Kidney glomerular epithelial cell (primary cell): Measurements from ENCODE around the gene RTKN2.
"Not testable (repeated sequence)": the region's sequence is repeated elsewhere in the genome, so short reads cannot be mapped to it uniquely, and the experiment has no call there.

Experiments used
- DNase-seq: peaks from one replicate; lab custom pipeline; 2025; lab: John Stamatoyannopoulos, UW

The RTKN2 gene

GRCh38 chr10:62259456-62259855 lies 9.2 kb downstream of the RTKN2 start:
- DNase-seq, result no peak

DNA sequence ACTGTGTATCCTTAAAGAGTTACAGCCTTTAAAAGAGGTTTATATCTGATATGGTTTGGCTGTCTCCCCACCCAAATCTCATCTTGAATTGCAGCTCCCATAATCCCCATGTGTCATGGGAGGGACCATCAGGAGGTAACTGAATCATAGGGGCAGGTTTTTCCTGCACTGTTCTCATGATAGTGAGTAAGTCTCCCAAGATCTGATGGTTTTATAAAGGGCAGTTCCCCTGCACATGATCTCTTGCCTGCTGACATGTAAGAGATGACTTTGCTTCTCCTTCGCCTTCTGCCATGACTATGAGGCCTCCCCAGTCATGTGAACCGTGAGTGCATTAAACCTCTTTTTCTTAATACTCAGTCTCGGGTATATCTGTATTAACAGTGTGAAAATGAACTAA lies 9.7 kb downstream of the RTKN2 start:
- DNase-seq, result no peak

- DNase-seq, result no peak
Observed at GRCh38 chr10:62253704-62254103, 14.9 kb downstream of the RTKN2 start.

DNA sequence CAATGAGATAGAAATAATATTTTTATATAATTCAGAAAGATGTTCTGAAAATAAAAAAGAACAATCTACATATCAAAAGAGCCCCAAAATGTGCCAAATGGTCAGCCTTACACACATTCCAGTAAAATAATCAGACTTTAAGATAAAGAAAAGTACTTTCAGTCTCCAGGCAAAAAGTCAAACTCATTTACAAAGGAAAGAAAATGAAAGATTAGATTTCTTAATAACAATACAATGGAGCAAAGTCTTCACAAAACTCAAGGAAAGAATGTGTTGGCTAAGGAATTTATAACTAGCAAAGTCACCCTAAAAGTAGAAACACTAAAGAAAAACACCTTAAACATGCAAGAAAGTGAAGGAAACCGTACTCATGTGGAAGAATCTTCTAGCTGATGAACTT lies 16.6 kb downstream of the RTKN2 start:
- DNase-seq, result no peak

DNA sequence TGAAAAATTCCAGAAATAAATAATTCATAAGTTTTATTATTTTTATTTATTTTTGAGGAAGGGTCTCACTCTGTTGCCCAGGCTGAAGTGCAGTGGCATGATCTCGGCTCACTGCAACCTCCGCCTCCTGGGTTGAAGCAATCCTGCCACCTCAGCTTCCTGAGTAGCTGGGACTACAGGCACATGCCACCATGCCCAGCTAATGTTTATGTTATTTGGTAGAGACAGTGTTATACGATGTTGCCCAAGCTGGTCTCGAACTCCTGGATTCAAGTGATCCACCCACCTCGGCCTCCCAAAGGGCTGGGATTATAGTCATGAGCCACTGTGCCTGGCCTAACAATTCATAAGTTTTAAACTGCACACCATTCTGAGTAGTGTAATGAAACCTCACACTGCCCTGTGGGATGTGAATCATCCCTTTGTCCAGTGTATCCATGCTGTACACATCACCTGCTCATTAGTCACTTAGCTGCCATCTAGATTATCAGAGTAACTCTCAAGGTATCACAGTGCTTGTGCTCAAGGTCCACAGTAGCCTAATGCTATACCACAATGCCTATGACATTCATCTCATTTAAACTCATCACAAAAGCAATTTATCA lies 17.9 kb downstream of the RTKN2 start:
- DNase-seq, result peak; percentile 81

- no peak for DNase-seq
Observed at GRCh38 chr10:62249957-62250356, 18.7 kb downstream of the RTKN2 start.

- DNase-seq, result peak; percentile 47
Observed at GRCh38 chr10:62248465-62248864, 20.2 kb downstream of the RTKN2 start.

DNA sequence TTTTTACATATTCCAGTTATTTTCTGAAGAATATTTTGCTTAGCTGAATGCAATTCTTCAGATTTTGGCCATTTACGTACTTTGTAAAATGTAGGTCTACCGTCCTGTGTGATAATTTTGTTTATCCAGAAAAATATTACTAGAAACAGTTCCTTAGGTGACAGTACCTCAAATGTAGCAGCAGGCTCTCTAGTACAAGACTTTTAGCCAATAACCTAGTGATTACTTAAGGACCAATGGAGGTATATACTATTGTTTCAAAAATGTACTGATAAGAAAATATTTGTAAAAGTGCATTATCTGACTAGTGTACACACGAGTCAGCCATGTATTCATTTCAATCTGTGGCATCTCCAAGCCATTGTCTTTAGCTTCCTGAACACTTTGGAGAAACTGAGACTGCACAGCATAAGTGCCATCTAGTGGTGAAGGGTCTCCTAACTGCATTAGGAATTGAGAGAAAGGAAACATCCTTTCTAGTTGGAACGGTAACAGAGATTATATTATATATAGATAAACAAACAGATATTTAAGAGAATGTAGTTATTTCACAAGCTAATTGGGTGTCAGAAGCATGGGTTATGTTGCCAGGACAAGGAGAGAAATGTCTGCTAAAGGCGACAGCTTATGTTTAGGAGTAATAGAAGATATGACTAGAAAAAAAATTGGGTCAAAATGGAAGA lies 23.7 kb downstream of the RTKN2 start:
- peak; percentile 83 for DNase-seq

DNA sequence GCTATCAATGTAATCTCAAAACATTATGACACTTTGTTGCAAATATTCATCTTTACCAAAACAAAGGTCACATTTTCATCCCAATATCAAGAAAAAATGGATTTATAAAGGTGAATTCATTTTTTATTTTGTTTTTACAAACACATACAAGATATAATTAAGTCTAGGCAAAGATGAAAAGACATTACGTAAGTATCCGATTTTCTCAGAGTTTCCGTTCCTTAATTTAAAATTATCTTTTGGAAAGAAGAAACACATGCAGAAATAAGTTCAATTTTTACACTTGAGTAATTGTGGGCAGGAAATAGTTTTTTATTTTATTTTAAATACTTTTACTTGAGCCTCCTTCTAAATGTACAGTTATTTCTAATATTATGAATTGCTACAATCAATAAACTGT lies 24.6 kb downstream of the RTKN2 start:
- no peak for DNase-seq

- no peak for DNase-seq
Observed at GRCh38 chr10:62243647-62243997, 25.0 kb downstream of the RTKN2 start.

DNA sequence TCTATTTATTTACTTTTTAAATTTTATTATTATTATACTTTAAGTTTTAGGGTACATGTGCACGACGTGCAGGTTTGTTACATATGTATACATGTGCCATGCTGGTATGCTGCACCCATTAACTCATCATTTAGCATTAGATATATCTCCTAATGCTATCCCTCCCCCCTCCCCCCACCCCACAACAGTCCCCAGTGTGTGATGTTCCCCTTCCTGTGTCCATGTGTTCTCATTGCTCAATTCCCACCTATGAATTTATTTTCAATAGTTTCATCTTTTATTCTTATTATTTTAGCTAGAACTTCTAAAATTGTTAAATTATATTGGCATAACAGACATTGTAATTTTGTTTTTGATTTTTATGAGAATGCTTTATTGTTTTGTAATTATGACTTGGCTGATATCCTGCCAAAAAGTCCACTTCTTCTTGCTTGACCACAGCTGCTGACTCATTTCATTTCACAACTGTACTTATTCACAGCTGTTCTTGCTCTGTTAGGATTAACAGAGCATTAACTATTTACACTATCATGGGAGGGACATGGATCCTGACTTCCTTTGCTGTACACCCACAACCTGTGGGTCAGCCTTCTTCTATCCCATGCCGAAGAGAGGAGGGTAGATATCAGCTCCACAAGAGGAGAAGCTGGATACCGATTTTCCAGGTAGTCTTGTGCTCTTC lies 25.5 kb downstream of the RTKN2 start:
- DNase-seq, result peak; percentile 90

DNA sequence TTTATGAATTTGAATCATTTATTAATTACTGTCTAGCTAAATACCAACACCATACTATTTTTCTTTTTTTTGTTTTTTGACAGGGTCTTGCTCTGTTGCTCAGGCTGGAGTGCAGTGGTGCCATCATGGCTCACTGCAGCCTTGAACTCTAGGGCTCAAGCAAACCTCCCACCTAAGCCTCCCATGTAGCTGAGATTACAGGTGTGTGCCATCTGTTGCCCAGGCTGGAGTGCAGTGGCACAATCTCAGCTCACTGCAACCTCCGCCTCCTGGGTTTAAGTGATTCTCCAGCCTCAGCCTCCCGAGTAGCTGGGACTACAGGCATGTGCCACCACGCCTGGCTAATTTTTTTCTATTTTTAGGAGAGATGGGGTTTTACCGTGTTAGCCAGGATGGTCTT lies 27.1 kb downstream of the RTKN2 start:
- DNase-seq, result not testable (repeated sequence)

- DNase-seq, result no peak
Observed at GRCh38 chr10:62239994-62240393, 28.6 kb downstream of the RTKN2 start.

DNA sequence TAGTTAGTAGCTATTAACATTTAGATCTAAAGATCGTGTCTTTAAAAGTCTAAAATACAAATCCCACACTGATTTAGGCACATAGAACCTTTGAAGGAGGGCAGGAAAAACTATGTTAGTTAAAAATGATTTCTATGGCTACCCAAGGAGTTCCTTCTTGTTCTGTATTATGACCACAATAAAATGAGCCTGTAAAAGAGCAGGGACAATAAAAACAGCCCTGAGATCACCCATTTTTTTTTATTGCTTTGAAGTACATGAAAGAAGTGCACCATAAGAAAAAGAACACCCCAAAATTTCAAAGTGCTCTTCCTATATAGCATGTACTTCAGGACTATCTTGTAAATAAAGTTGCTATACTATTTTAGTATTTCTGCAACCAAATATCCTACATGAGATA lies 29.8 kb downstream of the RTKN2 start:
- DNase-seq, result no peak

- no peak for DNase-seq
Observed at GRCh38 chr10:62237966-62238365, 30.7 kb downstream of the RTKN2 start.

DNA sequence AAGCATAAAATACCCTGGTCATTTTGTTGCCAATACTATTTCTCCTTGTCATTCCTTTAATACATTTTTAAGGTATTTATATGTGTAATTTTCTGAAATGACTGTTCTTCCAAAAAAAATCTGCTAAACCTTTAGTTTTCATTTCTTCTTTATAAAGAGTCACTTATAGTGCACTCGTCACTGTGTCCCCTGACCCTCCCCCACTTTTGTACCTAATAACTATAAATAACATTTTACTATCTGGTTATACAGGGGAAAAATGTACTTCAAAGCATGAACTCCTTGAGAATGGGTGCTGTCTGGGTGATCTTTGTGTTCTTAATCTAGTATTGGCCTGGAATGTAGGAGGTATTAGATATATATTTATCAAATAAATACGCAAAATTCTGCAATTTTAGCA lies 31.1 kb downstream of the RTKN2 start:
- DNase-seq, result no peak

DNA sequence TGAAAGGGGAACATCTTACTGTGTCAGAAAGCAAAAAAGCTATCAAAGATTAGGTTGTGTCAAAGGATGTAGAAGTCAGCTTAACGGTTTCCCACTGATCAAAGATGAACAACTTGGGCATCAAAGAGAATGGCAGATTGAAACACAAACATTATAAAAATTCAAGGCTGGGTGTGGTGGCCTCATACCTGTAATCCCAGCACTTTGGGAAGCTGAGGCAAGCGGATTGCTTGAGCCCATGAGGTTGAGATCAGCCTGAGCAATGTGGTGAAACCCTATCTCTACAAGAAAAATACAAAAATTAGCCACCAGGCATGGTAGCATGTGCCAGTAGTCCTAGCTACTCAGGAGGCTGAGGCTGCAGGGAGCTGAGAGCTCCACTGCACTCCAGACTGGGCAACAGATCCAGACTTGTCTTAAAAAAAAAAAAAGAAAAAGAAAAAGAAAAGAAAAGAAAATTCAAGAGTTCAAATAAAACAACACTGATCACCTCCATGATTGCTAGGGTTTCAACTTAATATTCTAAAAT lies 34.5 kb downstream of the RTKN2 start:
- no peak for DNase-seq

- peak; percentile 70 for DNase-seq
Observed at GRCh38 chr10:62233356-62234076, 35.1 kb downstream of the RTKN2 start.

DNA sequence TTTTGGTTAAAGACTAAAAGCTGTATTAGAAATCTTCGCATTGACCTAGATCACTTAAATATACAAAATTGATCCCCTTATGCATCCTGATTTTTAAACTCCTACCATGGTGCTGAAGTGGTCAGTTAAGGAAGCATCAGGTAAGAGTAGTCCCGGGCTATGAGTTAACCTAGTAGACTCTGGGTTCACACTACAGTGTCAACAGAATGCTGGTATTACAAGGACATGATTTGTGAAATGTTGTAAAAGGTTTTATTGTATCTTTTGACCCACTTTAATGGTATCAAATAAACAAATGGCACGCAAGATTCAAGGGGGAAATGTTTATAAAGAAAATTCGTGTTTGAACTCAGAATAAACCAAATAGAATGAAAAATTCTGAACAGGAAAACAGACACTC lies 36.8 kb downstream of the RTKN2 start:
- DNase-seq, result peak; percentile 54

DNA sequence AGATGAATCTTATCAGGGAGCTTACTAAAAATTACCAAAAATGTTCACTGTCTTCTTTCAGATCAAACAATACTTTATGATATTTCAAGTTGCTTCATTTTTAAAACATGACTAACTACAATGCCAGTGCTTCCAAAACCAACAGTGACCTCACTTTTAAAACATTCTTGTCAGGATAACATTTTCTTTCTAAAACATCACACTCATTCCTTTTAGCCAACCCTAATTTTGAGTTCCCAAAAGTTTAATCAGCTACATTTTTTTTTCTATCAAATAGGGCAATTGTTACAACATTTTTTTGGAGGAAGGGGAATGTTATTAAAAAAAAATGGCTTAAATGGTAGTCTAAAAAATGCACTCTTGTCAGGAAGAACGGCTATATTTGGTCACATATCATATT lies 37.3 kb downstream of the RTKN2 start:
- peak; percentile 82 for DNase-seq

DNA sequence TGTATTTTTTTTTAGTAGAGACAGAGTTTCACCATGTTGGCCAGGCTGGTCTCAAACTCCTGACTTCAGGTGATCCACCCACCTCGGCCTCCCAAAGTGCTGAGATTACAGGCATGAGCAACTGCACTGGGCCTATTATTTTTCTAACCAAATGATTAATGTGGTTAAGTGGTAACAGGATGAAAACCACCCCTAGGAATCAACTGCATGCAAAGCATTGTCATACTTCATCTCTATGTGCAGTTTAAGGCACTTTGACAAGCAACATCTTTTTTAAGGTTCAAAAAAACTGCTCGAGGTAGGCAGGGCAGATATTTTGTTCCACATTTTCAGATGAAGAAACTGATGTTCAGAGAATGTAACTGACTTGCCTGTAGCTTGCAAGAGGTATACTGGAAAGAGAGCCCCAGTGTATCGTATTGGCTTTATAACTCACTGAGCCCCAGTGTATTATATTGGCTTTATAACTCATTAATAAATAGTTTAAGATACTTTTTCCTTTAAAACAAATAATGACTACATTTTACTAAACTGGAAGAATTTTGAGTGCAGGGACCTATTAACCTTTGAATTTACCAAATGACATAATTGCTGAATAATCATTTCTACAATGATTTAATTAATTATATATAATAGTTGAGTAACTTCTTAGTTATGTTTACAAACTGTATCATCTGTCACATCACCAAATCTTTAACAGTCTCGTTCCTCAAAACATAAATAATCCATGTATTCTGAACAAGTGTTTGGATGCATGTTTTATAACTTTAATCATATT lies 38.1 kb downstream of the RTKN2 start:
- DNase-seq, result peak; percentile 55

- no peak for DNase-seq
Observed at GRCh38 chr10:62225362-62225761, 43.3 kb downstream of the RTKN2 start.
